HL-60 (cell line): ENCODE measurements around the gene MT4.

Experiments used
- GABPA ChIP-seq: IDR thresholded peaks from 2 replicates; pipeline ENCODE4 v1.6.1; 2012; ENCODE audit warnings: low read depth
- POLR2AphosphoS5 ChIP-seq: IDR thresholded peaks from 2 replicates; pipeline ENCODE4 v1.6.1; 2012; ENCODE audit warnings: low read depth
- SPI1 ChIP-seq: IDR thresholded peaks from 2 replicates; pipeline ENCODE4 v1.6.1; 2012; ENCODE audit warnings: low read depth, mild to moderate bottlenecking, borderline replicate concordance
- TF ChIP-seq, protein P1 (sequence below): IDR thresholded peaks from one replicate; pipeline ENCODE4 v1.5.1; 2011; ENCODE audit warnings: low read length, control low read depth, inconsistent platforms; ENCODE audit not compliant: insufficient read depth
- TF ChIP-seq, protein P2 (sequence below): IDR thresholded peaks from 2 replicates; pipeline ENCODE4 v1.6.1; 2012; ENCODE audit warnings: low read depth; ENCODE audit not compliant: insufficient replicate concordance

DNA sequence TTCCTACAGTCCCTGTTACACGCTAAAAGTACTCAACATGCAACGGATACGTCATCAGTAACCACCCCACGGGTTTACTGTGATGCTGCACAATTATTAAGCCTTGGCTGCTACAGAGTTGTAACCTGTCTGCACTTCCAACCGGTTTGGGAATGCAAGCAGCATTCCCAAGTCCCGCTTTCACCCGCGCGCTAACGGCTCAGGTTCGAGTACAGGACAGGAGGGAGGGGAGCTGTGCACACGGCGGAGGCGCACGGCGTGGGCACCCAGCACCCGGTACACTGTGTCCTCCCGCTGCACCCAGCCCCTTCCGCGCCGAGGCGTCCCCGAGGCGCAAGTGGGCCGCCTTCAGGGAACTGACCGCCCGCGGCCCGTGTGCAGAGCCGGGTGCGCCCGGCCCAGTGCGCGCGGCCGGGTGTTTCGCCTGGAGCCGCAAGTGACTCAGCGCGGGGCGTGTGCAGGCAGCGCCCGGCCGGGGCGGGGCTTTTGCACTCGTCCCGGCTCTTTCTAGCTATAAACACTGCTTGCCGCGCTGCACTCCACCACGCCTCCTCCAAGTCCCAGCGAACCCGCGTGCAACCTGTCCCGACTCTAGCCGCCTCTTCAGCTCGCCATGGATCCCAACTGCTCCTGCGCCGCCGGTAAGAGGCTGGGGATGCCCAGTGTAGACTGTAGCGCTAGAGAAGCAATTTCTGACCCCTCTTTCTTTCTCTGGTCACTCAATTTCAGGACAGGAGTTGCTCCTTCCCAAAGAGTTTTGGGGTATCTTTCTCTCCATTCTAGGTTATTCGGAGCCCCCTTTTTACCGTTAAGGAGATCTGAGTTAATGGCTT, 43.4 kb downstream of the MT4 start, which contains the start of gene MT2A:
- TF ChIP-seq, protein P1, sequence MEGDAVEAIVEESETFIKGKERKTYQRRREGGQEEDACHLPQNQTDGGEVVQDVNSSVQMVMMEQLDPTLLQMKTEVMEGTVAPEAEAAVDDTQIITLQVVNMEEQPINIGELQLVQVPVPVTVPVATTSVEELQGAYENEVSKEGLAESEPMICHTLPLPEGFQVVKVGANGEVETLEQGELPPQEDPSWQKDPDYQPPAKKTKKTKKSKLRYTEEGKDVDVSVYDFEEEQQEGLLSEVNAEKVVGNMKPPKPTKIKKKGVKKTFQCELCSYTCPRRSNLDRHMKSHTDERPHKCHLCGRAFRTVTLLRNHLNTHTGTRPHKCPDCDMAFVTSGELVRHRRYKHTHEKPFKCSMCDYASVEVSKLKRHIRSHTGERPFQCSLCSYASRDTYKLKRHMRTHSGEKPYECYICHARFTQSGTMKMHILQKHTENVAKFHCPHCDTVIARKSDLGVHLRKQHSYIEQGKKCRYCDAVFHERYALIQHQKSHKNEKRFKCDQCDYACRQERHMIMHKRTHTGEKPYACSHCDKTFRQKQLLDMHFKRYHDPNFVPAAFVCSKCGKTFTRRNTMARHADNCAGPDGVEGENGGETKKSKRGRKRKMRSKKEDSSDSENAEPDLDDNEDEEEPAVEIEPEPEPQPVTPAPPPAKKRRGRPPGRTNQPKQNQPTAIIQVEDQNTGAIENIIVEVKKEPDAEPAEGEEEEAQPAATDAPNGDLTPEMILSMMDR = no peak
- TF ChIP-seq POLR2AphosphoS5 (peak; percentile 45; the same call in 1 of the 2 replicates), GABPA (no peak), SPI1 (no peak)
- TF ChIP-seq, protein P2, sequence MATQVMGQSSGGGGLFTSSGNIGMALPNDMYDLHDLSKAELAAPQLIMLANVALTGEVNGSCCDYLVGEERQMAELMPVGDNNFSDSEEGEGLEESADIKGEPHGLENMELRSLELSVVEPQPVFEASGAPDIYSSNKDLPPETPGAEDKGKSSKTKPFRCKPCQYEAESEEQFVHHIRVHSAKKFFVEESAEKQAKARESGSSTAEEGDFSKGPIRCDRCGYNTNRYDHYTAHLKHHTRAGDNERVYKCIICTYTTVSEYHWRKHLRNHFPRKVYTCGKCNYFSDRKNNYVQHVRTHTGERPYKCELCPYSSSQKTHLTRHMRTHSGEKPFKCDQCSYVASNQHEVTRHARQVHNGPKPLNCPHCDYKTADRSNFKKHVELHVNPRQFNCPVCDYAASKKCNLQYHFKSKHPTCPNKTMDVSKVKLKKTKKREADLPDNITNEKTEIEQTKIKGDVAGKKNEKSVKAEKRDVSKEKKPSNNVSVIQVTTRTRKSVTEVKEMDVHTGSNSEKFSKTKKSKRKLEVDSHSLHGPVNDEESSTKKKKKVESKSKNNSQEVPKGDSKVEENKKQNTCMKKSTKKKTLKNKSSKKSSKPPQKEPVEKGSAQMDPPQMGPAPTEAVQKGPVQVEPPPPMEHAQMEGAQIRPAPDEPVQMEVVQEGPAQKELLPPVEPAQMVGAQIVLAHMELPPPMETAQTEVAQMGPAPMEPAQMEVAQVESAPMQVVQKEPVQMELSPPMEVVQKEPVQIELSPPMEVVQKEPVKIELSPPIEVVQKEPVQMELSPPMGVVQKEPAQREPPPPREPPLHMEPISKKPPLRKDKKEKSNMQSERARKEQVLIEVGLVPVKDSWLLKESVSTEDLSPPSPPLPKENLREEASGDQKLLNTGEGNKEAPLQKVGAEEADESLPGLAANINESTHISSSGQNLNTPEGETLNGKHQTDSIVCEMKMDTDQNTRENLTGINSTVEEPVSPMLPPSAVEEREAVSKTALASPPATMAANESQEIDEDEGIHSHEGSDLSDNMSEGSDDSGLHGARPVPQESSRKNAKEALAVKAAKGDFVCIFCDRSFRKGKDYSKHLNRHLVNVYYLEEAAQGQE = peak; percentile 35
